HG02588 (cell line): Measurements from ENCODE around the gene MCTP2.

Experiments
- ATAC-seq: cut with Tn5 transposase; IDR thresholded peaks from one replicate; pipeline ENCODE4 v1.9.1; 2021; ENCODE audit warnings: mild to moderate bottlenecking, moderate library complexity; ENCODE audit not compliant: unreplicated experiment

Gene MCTP2, protein sequence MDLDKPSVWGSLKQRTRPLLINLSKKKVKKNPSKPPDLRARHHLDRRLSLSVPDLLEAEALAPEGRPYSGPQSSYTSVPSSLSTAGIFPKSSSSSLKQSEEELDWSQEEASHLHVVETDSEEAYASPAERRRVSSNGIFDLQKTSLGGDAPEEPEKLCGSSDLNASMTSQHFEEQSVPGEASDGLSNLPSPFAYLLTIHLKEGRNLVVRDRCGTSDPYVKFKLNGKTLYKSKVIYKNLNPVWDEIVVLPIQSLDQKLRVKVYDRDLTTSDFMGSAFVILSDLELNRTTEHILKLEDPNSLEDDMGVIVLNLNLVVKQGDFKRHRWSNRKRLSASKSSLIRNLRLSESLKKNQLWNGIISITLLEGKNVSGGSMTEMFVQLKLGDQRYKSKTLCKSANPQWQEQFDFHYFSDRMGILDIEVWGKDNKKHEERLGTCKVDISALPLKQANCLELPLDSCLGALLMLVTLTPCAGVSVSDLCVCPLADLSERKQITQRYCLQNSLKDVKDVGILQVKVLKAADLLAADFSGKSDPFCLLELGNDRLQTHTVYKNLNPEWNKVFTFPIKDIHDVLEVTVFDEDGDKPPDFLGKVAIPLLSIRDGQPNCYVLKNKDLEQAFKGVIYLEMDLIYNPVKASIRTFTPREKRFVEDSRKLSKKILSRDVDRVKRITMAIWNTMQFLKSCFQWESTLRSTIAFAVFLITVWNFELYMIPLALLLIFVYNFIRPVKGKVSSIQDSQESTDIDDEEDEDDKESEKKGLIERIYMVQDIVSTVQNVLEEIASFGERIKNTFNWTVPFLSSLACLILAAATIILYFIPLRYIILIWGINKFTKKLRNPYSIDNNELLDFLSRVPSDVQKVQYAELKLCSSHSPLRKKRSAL

GRCh38 chr15:94230883-94231722 lies at the start of gene MCTP2:
Gene MCTP2 (plus strand): TSS chr15:94231561. CDS start chr15:94298266, 66,705 bp downstream.
- peak; percentile 71 for ATAC-seq

DNA sequence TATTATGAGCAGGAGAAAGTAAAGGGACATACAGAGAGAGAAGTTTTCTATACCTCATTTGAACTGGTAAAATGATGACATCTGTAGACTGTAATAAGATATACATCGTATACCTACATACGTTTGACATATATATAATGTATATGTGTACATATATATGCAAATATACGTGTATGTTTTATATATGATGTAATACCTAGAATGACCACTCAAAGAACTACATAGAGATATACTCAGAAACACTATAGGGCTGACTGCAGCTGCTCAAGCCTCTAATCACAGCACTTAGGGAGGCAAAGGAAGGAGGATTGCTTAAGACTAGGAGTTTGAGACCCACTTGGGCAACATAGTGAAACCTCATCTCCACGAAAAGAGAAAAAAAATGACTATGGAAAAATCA lies 48.5 kb upstream of the MCTP2 start:
- ATAC-seq: no peak

GRCh38 chr15:94185547-94186236 lies 45.7 kb upstream of the MCTP2 start:
- no peak for ATAC-seq

DNA sequence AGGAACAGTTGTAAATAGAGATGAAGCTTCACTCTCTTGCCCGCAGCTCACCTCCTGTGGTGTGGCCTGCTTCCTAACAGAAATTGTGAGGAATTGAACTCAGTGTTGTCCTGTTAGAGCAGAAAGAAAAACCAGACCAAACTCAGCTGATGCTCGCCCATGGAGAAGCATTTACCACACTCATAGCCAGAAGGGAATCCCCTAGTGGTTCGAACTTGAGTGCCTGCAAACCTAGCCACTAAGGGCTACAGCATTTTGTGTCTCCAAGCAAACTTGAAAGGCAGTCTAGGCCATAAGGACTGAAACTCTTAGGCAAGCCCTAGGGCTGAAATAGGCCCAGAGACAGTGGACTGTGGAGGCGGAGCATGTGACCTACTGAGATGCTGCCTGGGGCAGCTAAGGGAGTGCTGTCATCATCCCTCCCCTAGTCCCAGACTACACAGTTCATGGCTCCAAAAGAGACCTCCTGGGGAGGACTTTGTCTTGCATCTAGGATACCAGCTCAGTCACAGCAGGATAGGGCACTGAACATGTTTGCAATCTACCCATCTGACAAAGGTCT lies 44.5 kb upstream of the MCTP2 start:
- ATAC-seq: no peak

- ATAC-seq: no peak
Measured at GRCh38 chr15:94193906-94194305, 37.5 kb upstream of the MCTP2 start.

DNA sequence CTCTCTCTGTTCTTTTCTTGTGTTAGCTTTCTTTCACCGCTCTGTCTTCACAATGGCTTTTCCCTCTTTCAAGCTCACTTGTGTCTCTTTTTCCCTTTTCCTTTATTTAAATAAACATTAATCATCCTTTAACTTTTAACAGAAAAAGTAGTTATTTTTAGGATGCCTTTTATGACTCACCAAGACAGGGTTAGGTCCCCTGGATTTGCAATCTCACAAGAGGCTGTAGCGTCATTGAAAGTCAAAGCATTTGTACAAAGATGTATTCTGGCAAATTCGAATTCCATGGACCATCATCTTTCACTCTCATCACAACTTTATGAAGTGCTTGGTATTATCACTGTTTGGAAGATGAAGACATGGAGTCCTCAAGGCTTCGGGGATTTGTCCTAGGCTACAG lies 34.8 kb upstream of the MCTP2 start:
- ATAC-seq: no peak

- ATAC-seq: no peak
Measured at GRCh38 chr15:94198633-94199032, 32.7 kb upstream of the MCTP2 start.

GRCh38 chr15:94199725-94200124 lies 31.6 kb upstream of the MCTP2 start:
- ATAC-seq: no peak

- no peak for ATAC-seq
Measured at GRCh38 chr15:94203306-94203705, 28.1 kb upstream of the MCTP2 start.

GRCh38 chr15:94205366-94205765 lies 26.0 kb upstream of the MCTP2 start:
- no peak for ATAC-seq

GRCh38 chr15:94206463-94207167 lies 24.7 kb upstream of the MCTP2 start:
- ATAC-seq: no peak

- ATAC-seq: no peak
Measured at GRCh38 chr15:94212291-94212690, 19.1 kb upstream of the MCTP2 start.

- no peak for ATAC-seq
Measured at GRCh38 chr15:94225616-94226015, 5.7 kb upstream of the MCTP2 start.

DNA sequence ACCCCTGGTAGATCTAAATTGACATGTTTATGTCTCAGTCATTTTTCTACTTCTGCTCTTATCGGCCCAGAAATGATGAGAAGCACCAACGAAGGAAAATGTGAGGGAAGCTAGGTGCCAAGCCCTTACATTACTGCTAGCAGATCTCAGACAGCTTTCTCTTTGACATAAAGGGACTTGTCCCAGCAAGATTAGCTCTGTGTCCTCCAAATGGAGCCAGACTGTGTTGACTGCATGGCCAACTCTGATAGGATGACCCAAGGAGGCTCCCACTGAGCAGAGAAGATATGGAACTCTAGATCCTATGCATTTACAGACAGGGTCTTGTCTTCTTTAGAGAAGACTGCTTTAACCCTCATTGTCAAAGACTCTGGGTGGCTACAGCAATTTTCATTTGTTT lies 2.8 kb upstream of the MCTP2 start:
- no peak for ATAC-seq

DNA sequence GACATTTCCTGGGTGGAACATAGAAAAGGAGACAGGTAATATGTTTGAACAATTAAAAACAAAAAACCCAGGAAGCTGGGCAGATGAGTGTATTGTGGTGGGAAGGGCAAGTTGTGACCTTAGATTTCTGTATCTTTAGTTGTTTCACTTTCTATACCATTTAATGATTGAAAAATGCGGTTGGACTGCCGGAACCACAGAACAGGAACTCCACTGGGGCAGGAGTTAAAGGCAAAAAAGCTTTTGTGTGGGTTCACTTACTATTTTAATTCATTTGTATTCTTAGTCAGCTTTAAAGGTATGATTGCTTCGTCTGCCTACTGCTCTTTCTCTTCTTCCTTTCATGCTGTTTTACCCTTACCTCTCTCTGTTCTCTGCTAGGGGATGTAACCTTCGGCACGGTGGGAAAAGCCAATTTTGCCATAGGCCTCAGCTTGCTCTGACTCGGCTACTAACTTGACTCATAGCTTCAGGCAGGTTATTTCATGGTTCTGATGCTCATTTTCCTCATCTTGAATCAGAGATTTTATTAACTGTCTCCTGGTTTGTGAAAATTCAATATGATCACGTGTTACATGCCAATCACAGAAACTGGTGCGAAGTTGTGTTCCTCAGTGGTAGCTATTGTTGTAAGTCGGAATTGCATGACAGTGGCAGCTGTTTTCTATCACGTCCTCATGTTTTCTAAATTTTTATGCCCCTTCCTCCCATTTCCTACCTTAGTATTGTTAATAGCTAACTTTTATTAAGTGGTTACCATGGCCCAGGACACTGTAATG lies 1.6 kb upstream of the MCTP2 start:
- ATAC-seq: peak; percentile 47

- ATAC-seq: no peak
Measured at GRCh38 chr15:94230431-94230882, 904 bp upstream of the MCTP2 start.

DNA sequence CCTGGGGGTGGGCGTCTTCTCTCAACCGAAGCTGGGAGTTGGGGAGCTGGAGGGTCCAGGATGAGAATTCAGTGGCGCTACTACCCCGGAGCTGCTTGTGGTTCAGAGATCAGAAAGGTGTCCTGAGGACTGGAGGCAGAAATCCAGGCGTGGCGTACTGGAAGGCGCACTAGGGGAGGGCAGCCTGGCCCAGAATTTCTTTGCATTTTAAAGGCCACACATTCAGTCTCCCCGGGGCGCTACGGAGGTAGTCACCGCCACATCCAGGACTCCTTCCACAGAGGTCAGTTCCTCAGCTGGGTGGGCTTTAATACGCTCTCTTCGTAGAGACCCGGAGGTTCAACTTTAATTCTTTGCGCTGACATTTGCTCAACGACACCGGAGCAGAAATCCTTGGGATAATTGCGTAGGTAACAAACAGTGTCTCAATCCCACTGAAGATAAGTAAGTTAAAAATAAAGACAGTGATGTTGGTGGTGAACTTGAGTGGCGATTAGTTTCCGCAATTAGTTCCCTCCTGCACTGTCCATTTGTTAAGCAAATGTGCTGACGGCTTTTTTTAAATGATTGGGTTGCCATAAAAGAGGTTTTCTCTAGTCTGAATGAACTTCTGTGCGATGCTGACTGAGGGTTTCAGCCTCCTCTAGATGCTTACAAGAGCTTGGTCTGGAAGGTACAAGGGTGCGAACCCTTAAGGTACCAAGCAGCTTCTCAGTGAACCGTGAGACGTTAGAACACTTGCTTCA lies 535 bp downstream of the MCTP2 start:
- peak; percentile 5 for ATAC-seq

DNA sequence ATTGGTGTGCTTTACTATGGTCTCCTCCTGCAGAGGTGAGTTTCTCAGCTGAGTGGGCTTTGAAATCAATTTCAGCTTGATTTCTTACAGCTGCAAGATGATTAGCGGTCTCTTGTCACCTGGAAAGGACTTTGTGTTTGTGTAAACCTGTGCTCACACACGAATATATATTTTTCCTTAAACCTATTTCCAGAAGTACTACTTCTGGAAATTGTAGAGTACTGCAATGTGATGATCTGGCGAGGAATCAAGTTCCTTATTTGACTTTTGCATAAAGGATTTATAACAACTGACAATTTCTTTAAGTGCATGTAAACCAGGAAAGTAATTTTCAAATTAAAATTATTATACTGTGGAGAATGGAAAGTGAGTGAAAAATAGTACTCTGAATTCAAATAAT lies 2.1 kb downstream of the MCTP2 start:
- ATAC-seq: no peak
